ENCODE results near the gene REXO1. TPM values are rescaled to one million over a fixed set of nuclear protein-coding genes. Genes with fewer than 3 reads are reported as not detected.

The REXO1 gene
- total and polyA plus RNA-seq, 9 of the 15 experiments (the other 6 are each of a cell fraction or from before 2014, with no cell fraction given): 0.04 to 63.3 (median 15.8) TPM

- TF ChIP-seq FOXO4 (CRISPR knock-in tag; IDR thresholded peaks at IDR 0.05) (no peak), E2F3 (CRISPR knock-in tag; IDR thresholded peaks at IDR 0.05) (0 out of 2 replicates have a peak, but pooled peaks have one; percentile 39), NFIC (IDR thresholded peaks at IDR 0.05) (0 out of 2 replicates have a peak, but pooled peaks have one; percentile 30), JUN (IDR thresholded peaks at IDR 0.05; ENCODE audit: borderline replicate concordance, low read depth, low read length) (peak; percentile 65; the same call in 1 of the 2 replicates), JUN (CRISPR knock-in tag; IDR thresholded peaks at IDR 0.05; ENCODE audit: borderline replicate concordance) (no peak), RCOR1 (IDR thresholded peaks at IDR 0.05; ENCODE audit: borderline replicate concordance in 1 of 2, low read depth in 2 of 2, low read length in 2 of 2) (0 out of 4 replicates have a peak, but pooled peaks of 1 of the 2 experiments have one; percentile 7), GTF2B (IDR thresholded peaks at IDR 0.05; ENCODE audit: extremely low read depth, insufficient read length) (no peak), XRCC4 (IDR thresholded peaks at IDR 0.05; ENCODE audit: extremely low read depth, insufficient read depth, insufficient read length) (no peak), ZSCAN29 (IDR thresholded peaks at IDR 0.05) (no peak), CBX1 (IDR thresholded peaks at IDR 0.05; ENCODE audit: low read depth) (peak; percentile 13; the same call in 1 of the 2 replicates), BCOR (IDR thresholded peaks at IDR 0.05) (peak; percentile 55; the same call in 1 of the 2 replicates), SP1 (CRISPR knock-in tag; IDR thresholded peaks at IDR 0.05) (peak; percentile 78), NCOR1 (IDR thresholded peaks at IDR 0.05) (no peak; the same call in 1 of the 2 replicates), NR4A1 (CRISPR knock-in tag; IDR thresholded peaks at IDR 0.05) (no peak), NR4A1 (tag; IDR thresholded peaks at IDR 0.05) (no peak), MEF2A (IDR thresholded peaks at IDR 0.05; ENCODE audit: control insufficient read depth, low read depth, low read length) (no peak), MXD1 (CRISPR knock-in tag; IDR thresholded peaks at IDR 0.05; ENCODE audit: borderline replicate concordance, poor library complexity, severe bottlenecking) (peak; percentile 98), ARHGAP35 (IDR thresholded peaks at IDR 0.05; ENCODE audit: partially characterized antibody) (no peak), NR2C2 (CRISPR knock-in tag; IDR thresholded peaks at IDR 0.05) (no peak; the same call in 1 of the 2 replicates), NR2C2 (tag; IDR thresholded peaks at IDR 0.05) (peak; percentile 88), PRPF4 (IDR thresholded peaks at IDR 0.05; ENCODE audit: insufficient read depth, low read depth, low read length, poor library complexity, severe bottlenecking) (peak; percentile 75), ELF1 (tag; IDR thresholded peaks at IDR 0.05) (peak; percentile 91), EP400 (IDR thresholded peaks at IDR 0.05) (peak; percentile 100), ZNF232 (CRISPR knock-in tag; IDR thresholded peaks at IDR 0.05) (no peak), CCAR2 (IDR thresholded peaks at IDR 0.05; ENCODE audit: low read depth, low read length) (no peak), SRSF1 (IDR thresholded peaks at IDR 0.05; ENCODE audit: low read depth, low read length) (no peak), KLF13 (tag; IDR thresholded peaks at IDR 0.05; ENCODE audit: borderline replicate concordance, low read depth) (peak; percentile 99), HDGF (IDR thresholded peaks at IDR 0.05) (no peak)
Measured at GRCh38 chr19:1863638-1864479, 15.6 kb upstream of the REXO1 start (continued).

All from K562 (cell line).